ENCODE measurements around the gene RABGAP1. TPM values are rescaled to one million over a fixed set of nuclear protein-coding genes. Genes with fewer than 3 reads are reported as not detected.

Gene RABGAP1
- total RNA-seq, 1 experiment from 2014 or later, result 85.1 TPM

DNA sequence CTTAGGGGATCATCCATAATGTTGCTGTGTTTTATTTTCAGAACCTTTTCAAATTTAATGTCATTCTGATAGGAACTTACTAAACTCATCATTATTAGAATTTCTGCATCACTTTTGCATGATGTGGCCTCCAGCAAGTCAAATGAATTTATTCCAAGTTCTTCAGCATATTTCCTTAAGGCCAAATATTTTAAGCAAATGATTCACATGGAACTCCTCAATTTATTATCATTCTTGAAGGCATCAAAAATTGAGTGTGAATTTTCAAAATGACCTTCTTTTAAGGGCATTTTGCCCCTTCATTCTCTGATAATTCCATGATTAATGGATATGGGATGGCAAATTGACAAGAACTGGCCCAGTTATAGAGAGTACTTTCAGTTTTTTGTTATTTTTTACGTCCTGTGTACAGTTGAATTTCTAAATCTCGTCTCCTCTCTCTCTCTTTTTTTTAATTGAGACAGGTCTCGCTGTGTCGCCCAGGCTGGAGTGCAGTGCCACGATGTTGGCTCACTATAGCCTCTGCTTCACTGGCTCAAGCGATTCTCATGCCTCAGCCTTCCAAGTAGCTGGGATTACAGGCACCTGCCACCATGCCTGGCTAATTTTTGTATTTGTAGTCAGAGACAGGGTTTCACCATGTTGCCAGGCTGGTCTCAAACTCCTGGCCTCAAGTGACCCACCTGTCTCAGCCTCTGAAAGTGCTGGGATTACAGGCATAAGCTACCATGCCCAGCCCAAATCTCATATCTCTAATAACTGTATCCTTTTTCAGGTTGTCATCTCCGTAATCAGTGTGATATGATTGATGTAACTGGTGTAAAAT, 121.7 kb downstream of the RABGAP1 start:
- no peak for DNase-seq
- Histone ChIP-seq H3K9me2 (replicated peaks; ENCODE audit: insufficient read depth, low read length) (no peaks in the 10 kb centered on the region; the same call in 1 of the 2 replicates), H3K9ac (ENCODE audit: low read length) (no peak overlapping the region), H3K4me1 (ENCODE audit: low read length) (no peaks in the 10 kb centered on the region), H4K20me1 (ENCODE audit: insufficient read depth, low read depth, low read length) (no peaks in the 10 kb centered on the region), H2AFZ (ENCODE audit: low read length) (no peak overlapping the region), H3K27ac (ENCODE audit: low read length) (no peak overlapping the region), H3K36me3 (ENCODE audit: insufficient read depth, low read length) (peaks cover 26% of the 10 kb centered on the region; the same call in 1 of the 2 replicates), H3K79me2 (ENCODE audit: low read length) (peaks cover 12% of the 10 kb centered on the region; the same call in 1 of the 2 replicates), H3K27me3 (ENCODE audit: low read length) (no peaks in the 10 kb centered on the region), H3K4me3 (ENCODE audit: low read length) (no peak overlapping the region), H3K9me3 (ENCODE audit: low read length) (no peaks in the 10 kb centered on the region), H3K4me2 (ENCODE audit: low read depth, low read length, poor library complexity, severe bottlenecking) (no peak overlapping the region)

DNA sequence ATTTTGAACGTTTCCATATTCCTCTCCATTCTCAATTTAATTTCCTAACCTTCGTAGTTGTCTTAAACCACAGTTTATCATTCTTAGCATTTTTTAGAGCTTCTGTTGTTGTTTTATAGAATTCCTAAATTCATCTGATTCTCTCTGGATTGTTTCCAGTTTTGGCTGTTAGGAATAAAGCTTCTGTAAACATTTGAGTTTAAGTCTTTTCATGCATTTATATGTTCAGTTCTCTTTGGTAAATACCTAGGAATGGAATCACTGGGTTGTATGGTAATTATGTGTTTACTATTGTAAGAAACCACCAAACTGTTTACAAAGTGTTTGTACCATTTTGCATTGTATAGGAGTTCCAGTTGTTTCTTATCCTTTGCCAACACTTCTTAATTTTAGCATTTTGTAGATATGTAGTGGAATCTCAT, 122.4 kb downstream of the RABGAP1 start:
- Histone ChIP-seq H3K9me2 (replicated peaks; ENCODE audit: insufficient read depth, low read length) (no peaks in the 10 kb centered on the region; the same call in 1 of the 2 replicates), H3K79me2 (ENCODE audit: low read length) (peaks cover 12% of the 10 kb centered on the region; the same call in 1 of the 2 replicates), H3K27me3 (ENCODE audit: low read length) (no peaks in the 10 kb centered on the region), H3K4me2 (ENCODE audit: low read depth, low read length, poor library complexity, severe bottlenecking) (no peak overlapping the region), H3K36me3 (ENCODE audit: insufficient read depth, low read length) (peaks cover 26% of the 10 kb centered on the region; the same call in 1 of the 2 replicates), H2AFZ (ENCODE audit: low read length) (no peak overlapping the region), H3K4me3 (ENCODE audit: low read length) (no peak overlapping the region), H3K4me1 (ENCODE audit: low read length) (no peaks in the 10 kb centered on the region), H3K9ac (ENCODE audit: low read length) (no peak overlapping the region), H4K20me1 (ENCODE audit: insufficient read depth, low read depth, low read length) (no peaks in the 10 kb centered on the region), H3K27ac (ENCODE audit: low read length) (no peak overlapping the region), H3K9me3 (ENCODE audit: low read length) (no peaks in the 10 kb centered on the region)
- no peak for DNase-seq

DNA sequence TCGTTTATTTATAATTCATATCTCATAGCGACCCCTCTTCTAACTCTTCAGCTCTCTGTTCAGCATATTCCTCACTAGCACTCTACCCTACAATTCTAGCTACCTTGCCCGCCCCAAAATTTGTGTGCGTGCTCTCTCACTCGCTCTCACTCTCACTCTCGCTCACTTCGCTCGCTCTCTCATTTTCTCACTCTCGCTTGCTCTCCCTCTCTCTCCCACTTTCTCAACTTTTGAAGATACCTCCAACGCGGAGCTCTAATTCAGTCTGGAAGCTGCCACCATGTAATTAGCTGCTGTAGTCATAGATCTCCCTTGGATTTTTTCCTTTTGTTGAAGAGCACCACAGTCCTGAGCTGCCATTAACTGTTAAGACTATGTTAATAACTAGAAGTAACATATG, 123.1 kb downstream of the RABGAP1 start:
- H3K27me3 ChIP-seq (ENCODE audit: low read length), result no peaks in the 10 kb centered on the region
- no peak overlapping the region for H3K4me2 ChIP-seq (ENCODE audit: low read depth, low read length, poor library complexity, severe bottlenecking)
- no peaks in the 10 kb centered on the region for H3K4me1 ChIP-seq (ENCODE audit: low read length)
- no peak overlapping the region for H3K9ac ChIP-seq (ENCODE audit: low read length)
- DNase-seq, result no peak
- peaks cover 12% of the 10 kb centered on the region; the same call in 1 of the 2 replicates for H3K79me2 ChIP-seq (ENCODE audit: low read length)
- no peaks in the 10 kb centered on the region for H4K20me1 ChIP-seq (ENCODE audit: insufficient read depth, low read depth, low read length)
- peaks cover 32% of the 10 kb centered on the region; the same call in 1 of the 2 replicates for H3K36me3 ChIP-seq (ENCODE audit: insufficient read depth, low read length)
- H3K9me3 ChIP-seq (ENCODE audit: low read length), result no peaks in the 10 kb centered on the region
- H3K27ac ChIP-seq (ENCODE audit: low read length), result no peak overlapping the region
- no peak overlapping the region for H2AFZ ChIP-seq (ENCODE audit: low read length)
- H3K4me3 ChIP-seq (ENCODE audit: low read length), result no peak overlapping the region
- no peaks in the 10 kb centered on the region; the same call in 1 of the 2 replicates for H3K9me2 ChIP-seq (replicated peaks; ENCODE audit: insufficient read depth, low read length)

DNA sequence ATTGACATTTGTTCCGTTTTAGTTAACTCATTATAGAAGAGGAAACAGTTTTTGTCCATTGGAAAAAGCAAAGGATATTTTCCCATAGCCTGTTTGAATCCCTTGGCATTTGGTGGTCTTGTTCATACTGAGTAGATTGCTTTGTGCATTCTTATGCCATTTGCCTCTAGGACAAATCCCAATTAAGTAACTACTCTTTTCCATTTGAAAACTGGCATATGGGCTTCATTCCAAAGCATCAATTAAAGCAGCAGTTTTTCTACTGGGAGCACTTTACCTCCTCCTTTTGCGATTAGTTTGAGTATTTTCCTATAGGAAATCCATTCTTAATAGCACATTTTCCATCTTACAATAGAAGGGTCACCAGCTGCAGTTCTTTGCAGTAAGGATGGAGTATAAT, 123.9 kb downstream of the RABGAP1 start:
- Histone ChIP-seq H2AFZ (ENCODE audit: low read length) (no peak overlapping the region), H3K79me2 (ENCODE audit: low read length) (peaks cover 9% of the 10 kb centered on the region; the same call in 1 of the 2 replicates), H3K27ac (ENCODE audit: low read length) (no peak overlapping the region), H3K4me3 (ENCODE audit: low read length) (no peak overlapping the region), H3K27me3 (ENCODE audit: low read length) (no peaks in the 10 kb centered on the region), H3K9ac (ENCODE audit: low read length) (no peak overlapping the region), H3K9me3 (ENCODE audit: low read length) (no peaks in the 10 kb centered on the region), H4K20me1 (ENCODE audit: insufficient read depth, low read depth, low read length) (no peaks in the 10 kb centered on the region), H3K4me2 (ENCODE audit: low read depth, low read length, poor library complexity, severe bottlenecking) (no peak overlapping the region), H3K4me1 (ENCODE audit: low read length) (no peaks in the 10 kb centered on the region), H3K9me2 (replicated peaks; ENCODE audit: insufficient read depth, low read length) (no peaks in the 10 kb centered on the region; the same call in 1 of the 2 replicates), H3K36me3 (ENCODE audit: insufficient read depth, low read length) (peaks cover 35% of the 10 kb centered on the region; the same call in 1 of the 2 replicates)
- DNase-seq, result no peak

DNA sequence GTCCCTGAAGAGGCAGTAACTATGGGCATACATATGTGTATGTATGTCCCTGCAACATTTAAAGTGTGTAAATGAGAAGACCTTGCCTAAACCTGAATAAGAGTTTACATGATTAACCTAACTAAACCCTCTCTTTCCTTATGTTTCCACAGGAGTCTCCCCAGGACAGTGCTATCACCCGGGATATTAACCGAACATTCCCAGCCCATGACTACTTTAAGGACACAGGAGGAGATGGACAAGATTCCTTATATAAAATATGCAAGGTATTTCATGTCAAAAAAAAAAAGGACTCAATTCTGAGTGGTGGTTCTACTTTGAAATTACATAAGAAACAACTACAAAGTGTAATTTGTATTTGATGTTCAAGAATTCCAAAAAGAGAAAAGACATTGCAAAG, 124.4 kb downstream of the RABGAP1 start:
- no peaks in the 10 kb centered on the region for H3K9me3 ChIP-seq (ENCODE audit: low read length)
- H3K4me3 ChIP-seq (ENCODE audit: low read length), result no peak overlapping the region
- no peaks in the 10 kb centered on the region for H3K4me1 ChIP-seq (ENCODE audit: low read length)
- H3K79me2 ChIP-seq (ENCODE audit: low read length), result peaks cover 4% of the 10 kb centered on the region; the same call in 1 of the 2 replicates
- peaks cover 35% of the 10 kb centered on the region; the same call in 1 of the 2 replicates for H3K36me3 ChIP-seq (ENCODE audit: insufficient read depth, low read length)
- no peaks in the 10 kb centered on the region for H3K27me3 ChIP-seq (ENCODE audit: low read length)
- no peaks in the 10 kb centered on the region; the same call in 1 of the 2 replicates for H3K9me2 ChIP-seq (replicated peaks; ENCODE audit: insufficient read depth, low read length)
- no peak overlapping the region for H2AFZ ChIP-seq (ENCODE audit: low read length)
- H3K4me2 ChIP-seq (ENCODE audit: low read depth, low read length, poor library complexity, severe bottlenecking), result no peak overlapping the region
- no peak overlapping the region for H3K9ac ChIP-seq (ENCODE audit: low read length)
- no peak for DNase-seq
- no peak overlapping the region for H3K27ac ChIP-seq (ENCODE audit: low read length)
- no peaks in the 10 kb centered on the region for H4K20me1 ChIP-seq (ENCODE audit: insufficient read depth, low read depth, low read length)

DNA sequence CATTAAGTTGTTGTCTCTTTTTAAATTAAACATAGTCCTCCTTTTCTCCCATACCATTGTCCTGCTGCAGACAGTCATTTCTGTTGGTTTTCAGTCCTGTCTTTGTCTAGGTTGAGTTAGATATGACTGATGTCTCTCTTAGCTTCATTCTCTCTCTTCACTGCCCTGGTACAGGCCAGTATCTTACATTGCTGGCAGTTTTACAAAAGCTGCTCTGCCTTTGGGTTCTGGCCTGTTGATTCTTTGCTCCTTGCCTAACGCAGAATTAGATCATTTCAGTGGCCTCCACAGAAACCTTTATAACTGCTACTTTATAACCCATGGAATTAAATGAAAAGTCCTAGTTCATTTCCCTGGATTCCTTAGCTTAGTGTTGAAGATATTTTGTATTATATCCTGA, 126.3 kb downstream of the RABGAP1 start:
- no peaks in the 10 kb centered on the region for H4K20me1 ChIP-seq (ENCODE audit: insufficient read depth, low read depth, low read length)
- no peaks in the 10 kb centered on the region for H3K9me2 ChIP-seq (replicated peaks; ENCODE audit: insufficient read depth, low read length)
- H3K79me2 ChIP-seq (ENCODE audit: low read length), result no peaks in the 10 kb centered on the region; the same call in 1 of the 2 replicates
- no peaks in the 10 kb centered on the region for H3K27me3 ChIP-seq (ENCODE audit: low read length)
- no peak overlapping the region for H3K9ac ChIP-seq (ENCODE audit: low read length)
- H3K4me2 ChIP-seq (ENCODE audit: low read depth, low read length, poor library complexity, severe bottlenecking), result no peak overlapping the region
- H3K4me1 ChIP-seq (ENCODE audit: low read length), result peaks cover 4% of the 10 kb centered on the region
- no peak for DNase-seq
- no peak overlapping the region for H3K27ac ChIP-seq (ENCODE audit: low read length)
- no peak overlapping the region for H3K4me3 ChIP-seq (ENCODE audit: low read length)
- H3K9me3 ChIP-seq (ENCODE audit: low read length), result no peaks in the 10 kb centered on the region
- H3K36me3 ChIP-seq (ENCODE audit: insufficient read depth, low read length), result peaks cover 44% of the 10 kb centered on the region
- H2AFZ ChIP-seq (ENCODE audit: low read length), result no peak overlapping the region

DNA sequence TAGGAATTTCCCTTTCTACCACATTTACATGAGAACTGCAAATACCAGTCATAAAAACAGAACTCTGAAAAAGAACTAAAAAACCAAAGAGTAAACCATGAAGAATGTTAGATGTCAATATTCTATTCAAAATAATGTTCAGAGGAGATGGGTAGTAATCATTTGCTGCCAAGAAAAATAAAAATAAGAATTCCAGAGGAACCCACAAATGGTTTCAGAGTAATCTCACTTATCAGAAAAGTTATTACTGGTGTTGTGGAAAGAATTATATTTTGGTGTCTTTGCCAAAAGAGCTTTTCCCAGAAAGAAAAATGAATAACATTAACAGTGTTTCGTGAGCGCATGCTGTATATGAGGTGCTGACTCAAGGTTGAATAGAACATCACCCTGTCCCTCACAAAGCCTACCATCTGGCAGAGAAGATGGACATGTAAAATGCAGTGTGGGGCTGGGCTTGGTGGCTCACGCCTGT, 128.2 kb downstream of the RABGAP1 start:
- Histone ChIP-seq H3K27me3 (ENCODE audit: low read length) (no peaks in the 10 kb centered on the region), H3K9me2 (replicated peaks; ENCODE audit: insufficient read depth, low read length) (no peaks in the 10 kb centered on the region), H2AFZ (ENCODE audit: low read length) (no peak overlapping the region), H3K79me2 (ENCODE audit: low read length) (no peaks in the 10 kb centered on the region; the same call in 1 of the 2 replicates), H3K36me3 (ENCODE audit: insufficient read depth, low read length) (peaks cover 60% of the 10 kb centered on the region), H3K4me1 (ENCODE audit: low read length) (peaks cover 23% of the 10 kb centered on the region), H3K27ac (ENCODE audit: low read length) (no peak overlapping the region), H4K20me1 (ENCODE audit: insufficient read depth, low read depth, low read length) (no peaks in the 10 kb centered on the region), H3K9ac (ENCODE audit: low read length) (no peak overlapping the region), H3K4me3 (ENCODE audit: low read length) (no peak overlapping the region), H3K4me2 (ENCODE audit: low read depth, low read length, poor library complexity, severe bottlenecking) (no peak overlapping the region), H3K9me3 (ENCODE audit: low read length) (no peaks in the 10 kb centered on the region)
- DNase-seq, result no peak

DNA sequence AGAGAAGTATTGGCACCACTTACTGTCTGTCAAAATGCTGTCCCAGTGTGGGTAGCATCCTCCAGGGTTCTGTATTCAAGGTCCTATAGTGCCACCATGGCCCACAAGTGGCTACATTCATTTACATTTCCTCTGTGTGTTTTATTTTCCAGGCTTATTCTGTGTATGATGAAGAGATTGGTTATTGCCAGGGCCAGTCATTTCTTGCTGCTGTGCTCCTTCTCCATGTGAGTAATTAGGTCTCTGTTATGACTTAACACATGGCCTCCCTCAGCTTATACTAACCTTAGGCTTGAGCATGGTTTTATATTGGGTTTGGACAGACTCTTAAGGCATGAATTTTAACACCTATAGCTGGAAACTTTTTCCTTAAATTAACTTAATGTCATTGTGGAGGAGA, 129.4 kb downstream of the RABGAP1 start:
- no peaks in the 10 kb centered on the region; the same call in 1 of the 2 replicates for H3K79me2 ChIP-seq (ENCODE audit: low read length)
- no peaks in the 10 kb centered on the region for H3K9me3 ChIP-seq (ENCODE audit: low read length)
- peaks cover 63% of the 10 kb centered on the region for H3K36me3 ChIP-seq (ENCODE audit: insufficient read depth, low read length)

More for the DNA sequence above, 129.4 kb downstream of the RABGAP1 start:
- H4K20me1 ChIP-seq (ENCODE audit: insufficient read depth, low read depth, low read length), result no peaks in the 10 kb centered on the region
- H3K4me2 ChIP-seq (ENCODE audit: low read depth, low read length, poor library complexity, severe bottlenecking), result no peak overlapping the region
- no peak overlapping the region for H3K9ac ChIP-seq (ENCODE audit: low read length)
- no peak overlapping the region for H3K27ac ChIP-seq (ENCODE audit: low read length)
- no peak for DNase-seq
- H3K4me3 ChIP-seq (ENCODE audit: low read length), result no peak overlapping the region
- H3K9me2 ChIP-seq (replicated peaks; ENCODE audit: insufficient read depth, low read length), result no peaks in the 10 kb centered on the region
- H3K27me3 ChIP-seq (ENCODE audit: low read length), result no peaks in the 10 kb centered on the region
- H2AFZ ChIP-seq (ENCODE audit: low read length), result no peak overlapping the region
- peaks cover 34% of the 10 kb centered on the region for H3K4me1 ChIP-seq (ENCODE audit: low read length)

All from Karpas-422 (cell line).